Measurements from ENCODE around the gene TANGO2. TPM values are rescaled to one million over a fixed set of nuclear protein-coding genes. Genes with fewer than 3 reads are reported as not detected.

The TANGO2 gene
- total RNA-seq, 1 experiment from 2014 or later, result 13.9 TPM

- Mint-ChIP-seq H3K4me1 (ENCODE audit: insufficient read depth, unreplicated experiment) (peaks cover 6% of the 10 kb centered on the region), H3K27me3 (ENCODE audit: insufficient read depth, unreplicated experiment) (no peaks in the 10 kb centered on the region), H3K27ac (ENCODE audit: low read depth, unreplicated experiment) (peak overlapping the region; percentile 19), H3K36me3 (ENCODE audit: insufficient read depth, unreplicated experiment) (peaks cover 1% of the 10 kb centered on the region), H3K9me3 (ENCODE audit: unreplicated experiment) (no peaks in the 10 kb centered on the region), H3K4me3 (ENCODE audit: unreplicated experiment) (peak overlapping the region; percentile 35)
- TF ChIP-seq, protein P1, sequence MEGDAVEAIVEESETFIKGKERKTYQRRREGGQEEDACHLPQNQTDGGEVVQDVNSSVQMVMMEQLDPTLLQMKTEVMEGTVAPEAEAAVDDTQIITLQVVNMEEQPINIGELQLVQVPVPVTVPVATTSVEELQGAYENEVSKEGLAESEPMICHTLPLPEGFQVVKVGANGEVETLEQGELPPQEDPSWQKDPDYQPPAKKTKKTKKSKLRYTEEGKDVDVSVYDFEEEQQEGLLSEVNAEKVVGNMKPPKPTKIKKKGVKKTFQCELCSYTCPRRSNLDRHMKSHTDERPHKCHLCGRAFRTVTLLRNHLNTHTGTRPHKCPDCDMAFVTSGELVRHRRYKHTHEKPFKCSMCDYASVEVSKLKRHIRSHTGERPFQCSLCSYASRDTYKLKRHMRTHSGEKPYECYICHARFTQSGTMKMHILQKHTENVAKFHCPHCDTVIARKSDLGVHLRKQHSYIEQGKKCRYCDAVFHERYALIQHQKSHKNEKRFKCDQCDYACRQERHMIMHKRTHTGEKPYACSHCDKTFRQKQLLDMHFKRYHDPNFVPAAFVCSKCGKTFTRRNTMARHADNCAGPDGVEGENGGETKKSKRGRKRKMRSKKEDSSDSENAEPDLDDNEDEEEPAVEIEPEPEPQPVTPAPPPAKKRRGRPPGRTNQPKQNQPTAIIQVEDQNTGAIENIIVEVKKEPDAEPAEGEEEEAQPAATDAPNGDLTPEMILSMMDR (IDR thresholded peaks at IDR 0.05; ENCODE audit: unreplicated experiment), result no peak
- BruUV-seq (replicated peaks), result no TSS peak
- intact Hi-C loops (cut with micrococcal nuclease), result no loop called here
- CTCF ChIA-PET, result interaction anchor here (1.9 kb wide), 1 partner anchor 43 kb away, joined by 3 read pairs; no protein-coding TSS in a partner anchor
- POLR2A ChIA-PET, result interaction anchor here (0.6 kb wide), 2 partner anchors 15 to 29 kb away, joined by 4 to 5 read pairs; no protein-coding TSS in a partner anchor
- no peak for DNase-seq (ENCODE audit: unreplicated experiment)
Observed at GRCh38 chr22:20015187-20015625, 5.7 kb upstream of the TANGO2 start.

DNA sequence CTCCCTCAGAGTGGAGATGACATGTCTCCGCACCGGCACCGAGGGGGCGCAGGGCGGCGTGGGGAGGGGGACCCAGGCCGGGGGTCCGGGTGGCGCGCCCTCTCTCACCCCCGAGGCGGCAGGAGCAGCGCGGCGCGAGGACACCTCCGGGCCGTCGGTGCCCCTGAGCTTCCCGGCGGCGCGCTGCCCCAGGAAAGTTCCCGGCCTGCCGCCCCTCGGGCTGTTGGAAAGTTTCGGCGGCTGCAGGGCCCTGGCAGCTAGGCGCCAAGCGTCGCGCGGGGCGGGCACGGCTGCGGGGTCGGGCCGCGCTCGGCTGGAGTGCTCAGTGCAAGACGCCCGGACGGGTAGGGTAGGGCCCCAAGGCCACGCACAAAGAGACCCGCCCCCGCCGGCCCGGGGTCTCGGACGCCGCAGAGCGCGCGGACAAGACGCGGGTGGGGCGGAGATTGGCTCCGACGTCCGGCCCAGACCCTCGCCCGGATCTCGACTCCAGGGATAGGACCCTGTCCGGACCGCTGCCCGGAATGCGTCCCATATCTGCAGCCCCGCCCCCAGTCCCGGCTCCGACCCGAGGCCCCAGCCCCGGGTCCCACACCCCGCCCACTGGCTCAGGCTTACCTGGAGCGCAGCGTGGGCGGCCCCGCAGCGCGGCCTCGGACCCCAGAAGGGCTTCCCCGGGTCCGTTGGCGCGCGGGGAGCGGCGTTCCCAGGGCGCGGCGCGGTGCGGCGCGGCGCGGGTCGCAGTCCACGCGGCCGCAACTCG, 4.8 kb upstream of the TANGO2 start:
- intact Hi-C loops (cut with micrococcal nuclease), result no loop called here
- H3K4me3 Mint-ChIP-seq (ENCODE audit: unreplicated experiment), result peak overlapping the region; percentile 80

DNA sequence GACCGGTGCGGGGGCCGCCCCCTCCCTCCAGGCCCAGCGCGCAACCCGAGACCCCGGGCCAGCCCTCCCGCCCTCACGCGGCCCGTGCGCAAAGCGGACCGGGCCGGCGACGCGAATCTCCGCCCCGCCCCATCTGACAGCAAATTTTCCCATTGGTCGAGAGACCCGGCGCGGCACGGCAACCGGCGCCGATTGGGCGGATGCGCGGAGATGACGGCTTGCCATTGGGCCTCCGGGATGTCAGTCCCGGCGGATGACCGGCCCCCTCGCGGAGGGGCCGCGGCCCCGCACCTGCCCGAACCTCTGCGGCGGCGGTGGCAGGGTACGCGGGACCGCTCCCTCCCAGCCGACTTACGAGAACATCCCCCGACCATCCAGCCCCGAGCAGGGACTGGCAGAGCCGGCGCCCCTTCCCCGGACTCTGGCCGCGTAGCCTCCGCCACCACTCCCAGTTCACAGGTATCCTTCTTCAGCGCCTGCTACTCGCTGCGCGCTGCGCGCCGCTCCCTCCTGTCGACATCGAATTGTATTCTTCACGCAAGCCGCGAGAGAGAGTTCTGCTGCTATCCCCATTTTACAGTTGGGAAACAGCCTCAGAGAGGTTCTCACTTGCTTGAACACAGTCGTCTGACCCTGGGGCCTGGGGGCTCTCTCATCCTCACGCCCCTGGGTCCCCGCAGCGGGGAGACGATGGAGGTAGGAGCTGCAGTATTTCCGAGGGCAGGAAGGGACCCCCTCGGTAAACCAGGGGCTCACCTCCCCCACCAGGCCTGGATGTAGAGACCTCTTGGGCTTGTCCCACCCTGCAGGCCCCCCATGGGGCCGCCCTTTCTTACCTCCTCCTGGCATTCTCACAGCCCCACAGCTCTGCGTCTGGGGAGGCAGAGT, 3.9 kb upstream of the TANGO2 start, which contains the start of gene ARVCF:
TSS of gene ARVCF (minus strand) at position 90 of the 888 bp plus-strand sequence. CDS start 26,029 bp downstream, outside the sequence.
- TF ChIP-seq, protein P1 (IDR thresholded peaks at IDR 0.05; ENCODE audit: unreplicated experiment), result peak; percentile 12
- intact Hi-C loops (cut with micrococcal nuclease), result no loop called here
- peaks cover 7% of the 10 kb centered on the region for H3K36me3 Mint-ChIP-seq (ENCODE audit: insufficient read depth, unreplicated experiment)

More for the DNA sequence above, 4.8 kb upstream of the TANGO2 start:
- BruUV-seq (replicated peaks), result no TSS peak
- TF ChIP-seq, protein P1 (IDR thresholded peaks at IDR 0.05; ENCODE audit: unreplicated experiment), result no peak
- Mint-ChIP-seq H3K27ac (ENCODE audit: low read depth, unreplicated experiment) (no peak overlapping the region), H3K36me3 (ENCODE audit: insufficient read depth, unreplicated experiment) (peaks cover 7% of the 10 kb centered on the region), H3K4me1 (ENCODE audit: insufficient read depth, unreplicated experiment) (peaks cover 6% of the 10 kb centered on the region), H3K9me3 (ENCODE audit: unreplicated experiment) (no peaks in the 10 kb centered on the region), H3K27me3 (ENCODE audit: insufficient read depth, unreplicated experiment) (no peaks in the 10 kb centered on the region)
- POLR2A ChIA-PET, result interaction anchor here (0.6 kb wide), 2 partner anchors 14 to 833 kb away, joined by 4 to 5 read pairs; no protein-coding TSS in a partner anchor
- CTCF ChIA-PET, result interaction anchor here (1.9 kb wide), 1 partner anchor 44 kb away, joined by 3 read pairs; no protein-coding TSS in a partner anchor
- DNase-seq (ENCODE audit: unreplicated experiment), result no peak

DNA sequence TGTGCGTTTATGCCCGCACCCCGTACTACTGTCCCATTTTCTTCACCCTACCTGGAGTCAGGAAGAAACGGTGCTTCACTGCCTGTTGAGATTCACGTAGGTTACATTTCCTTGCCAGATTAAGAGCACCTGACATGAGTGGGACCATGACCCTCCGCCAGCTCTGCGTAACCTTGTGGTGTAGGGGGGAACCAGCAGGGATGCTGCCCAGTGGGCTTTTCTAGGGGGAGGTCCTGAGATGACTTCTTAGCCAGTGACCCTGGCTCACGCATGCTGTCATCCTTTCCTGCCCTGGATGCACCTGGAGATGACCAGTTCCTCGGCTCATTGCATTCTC, 3.3 kb upstream of the TANGO2 start:
- H3K4me3 Mint-ChIP-seq (ENCODE audit: unreplicated experiment), result peak overlapping the region; percentile 80
- H3K9me3 Mint-ChIP-seq (ENCODE audit: unreplicated experiment), result no peaks in the 10 kb centered on the region
- TF ChIP-seq, protein P1 (IDR thresholded peaks at IDR 0.05; ENCODE audit: unreplicated experiment), result no peak
- no TSS peak for BruUV-seq (replicated peaks)
- peaks cover 15% of the 10 kb centered on the region for H3K4me1 Mint-ChIP-seq (ENCODE audit: insufficient read depth, unreplicated experiment)
- peaks cover 7% of the 10 kb centered on the region for H3K36me3 Mint-ChIP-seq (ENCODE audit: insufficient read depth, unreplicated experiment)
- DNase-seq (ENCODE audit: unreplicated experiment), result no peak
- ChIA-PET POLR2A (no interaction called here), CTCF (no interaction called here)
- H3K27me3 Mint-ChIP-seq (ENCODE audit: insufficient read depth, unreplicated experiment), result no peaks in the 10 kb centered on the region
- intact Hi-C loops (cut with micrococcal nuclease), result no loop called here
- no peak overlapping the region for H3K27ac Mint-ChIP-seq (ENCODE audit: low read depth, unreplicated experiment)

More for the DNA sequence above, 3.9 kb upstream of the TANGO2 start, which contains the start of gene ARVCF:
- ChIA-PET POLR2A (interaction anchor here (0.6 kb wide), 1 partner anchor 37 kb away, joined by 4 read pairs; no protein-coding TSS in a partner anchor), CTCF (no interaction called here)
- H3K9me3 Mint-ChIP-seq (ENCODE audit: unreplicated experiment), result no peaks in the 10 kb centered on the region
- no TSS peak for BruUV-seq (replicated peaks)
- DNase-seq (ENCODE audit: unreplicated experiment), result peak; percentile 82
- H3K4me3 Mint-ChIP-seq (ENCODE audit: unreplicated experiment), result peak within 1 kb of the TSS; percentile 80
- peaks cover 11% of the 10 kb centered on the region for H3K4me1 Mint-ChIP-seq (ENCODE audit: insufficient read depth, unreplicated experiment)
- H3K27ac Mint-ChIP-seq (ENCODE audit: low read depth, unreplicated experiment), result no peak within 1 kb of the TSS
- no peaks in the 10 kb centered on the region for H3K27me3 Mint-ChIP-seq (ENCODE audit: insufficient read depth, unreplicated experiment)
